ENCODE measurements around the gene ABLIM1.

Gene ABLIM1

DNA sequence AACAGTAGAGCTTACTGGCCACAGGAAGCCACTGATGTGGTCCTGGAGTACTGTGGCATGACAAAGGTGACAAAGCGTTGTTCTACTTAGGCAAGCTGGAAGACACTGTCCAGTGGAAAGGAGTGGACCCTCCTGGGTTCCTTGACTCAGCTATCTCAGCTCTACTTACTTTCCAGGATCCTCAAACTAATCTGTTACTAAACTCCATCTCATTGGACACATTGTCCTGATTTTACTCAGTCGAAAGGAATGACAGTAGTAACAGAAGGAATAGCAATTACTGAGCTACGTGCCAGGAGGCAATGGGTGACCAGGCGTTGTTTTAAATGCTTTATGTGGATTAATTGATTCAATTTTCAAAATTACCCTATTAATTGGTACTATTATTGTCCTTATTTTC is 41.6 kb downstream of the ABLIM1 start:
- no peak for DNase-seq

DNA sequence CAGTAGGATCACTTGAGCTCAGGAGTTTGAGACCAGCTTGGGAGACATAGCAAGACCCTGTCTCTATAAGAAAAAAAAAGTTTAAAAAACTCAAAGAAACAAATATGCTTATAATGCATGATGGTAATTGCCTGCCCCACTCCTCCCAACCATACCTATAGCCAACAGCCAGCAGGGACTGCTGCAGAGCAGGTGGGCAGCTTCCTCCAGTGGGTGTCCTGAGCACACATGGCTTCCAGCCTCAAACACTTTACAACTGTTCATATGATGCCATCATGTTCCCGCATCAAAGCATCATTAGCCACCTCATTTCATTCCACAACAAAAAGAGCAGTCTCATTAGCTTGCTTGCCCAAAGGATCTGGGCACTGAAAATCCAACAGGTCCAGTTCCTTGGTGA is 42.0 kb downstream of the ABLIM1 start:
- no peak for DNase-seq

DNA sequence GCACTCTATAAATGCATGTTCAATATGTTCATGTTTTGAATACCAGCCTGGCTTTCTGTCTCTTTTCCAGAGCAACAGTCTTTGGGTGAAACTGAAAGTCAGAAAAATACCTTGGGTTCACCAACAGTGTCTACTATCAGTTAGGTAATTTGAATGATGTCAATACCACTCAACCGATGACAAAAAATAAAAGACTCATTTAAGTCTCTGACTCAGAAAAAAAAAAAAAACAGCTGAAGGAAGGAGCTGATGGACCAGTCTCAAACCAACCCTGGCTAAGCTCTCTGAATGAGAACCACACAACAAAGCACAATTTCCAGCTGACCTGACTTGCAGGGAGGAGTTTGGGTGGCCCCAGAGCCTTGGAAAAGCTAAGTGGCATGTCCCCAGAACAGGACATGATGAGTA is 42.5 kb downstream of the ABLIM1 start:
- no peak for DNase-seq

DNA sequence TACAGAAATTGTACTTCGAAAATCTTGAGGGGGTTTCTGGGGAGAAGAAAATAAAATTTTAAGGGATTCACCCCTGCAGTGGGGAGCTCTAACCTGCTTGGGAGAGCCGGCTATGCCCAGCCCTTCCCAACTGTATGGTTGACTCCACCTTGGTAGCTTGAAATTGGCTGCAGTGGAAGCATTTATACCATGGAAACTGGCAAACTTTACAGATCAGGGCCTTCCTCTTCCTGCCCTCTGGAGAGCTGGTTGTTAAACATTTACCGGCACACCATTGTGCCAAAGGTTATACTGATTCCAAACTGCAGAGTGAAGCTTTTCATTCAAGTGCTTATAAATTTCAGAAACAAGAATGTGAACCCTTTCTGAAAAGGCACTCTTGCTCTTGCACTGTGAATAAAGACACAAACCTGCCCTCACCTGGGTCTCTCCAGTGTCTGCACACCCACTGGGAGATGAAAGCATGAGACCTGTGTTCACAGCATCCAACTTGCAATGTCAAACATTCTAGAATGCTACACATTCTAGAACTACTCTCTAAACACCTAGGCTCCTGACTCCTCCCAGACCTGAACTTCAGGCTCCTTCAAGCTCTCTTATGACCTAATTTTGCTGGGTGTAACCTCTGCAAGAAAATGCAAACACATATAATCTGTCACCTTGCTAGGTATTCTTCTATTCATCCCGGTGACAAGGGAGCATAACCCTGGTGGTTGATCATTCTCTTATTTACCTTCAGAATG is 44.7 kb downstream of the ABLIM1 start:
- DNase-seq = no peak

DNA sequence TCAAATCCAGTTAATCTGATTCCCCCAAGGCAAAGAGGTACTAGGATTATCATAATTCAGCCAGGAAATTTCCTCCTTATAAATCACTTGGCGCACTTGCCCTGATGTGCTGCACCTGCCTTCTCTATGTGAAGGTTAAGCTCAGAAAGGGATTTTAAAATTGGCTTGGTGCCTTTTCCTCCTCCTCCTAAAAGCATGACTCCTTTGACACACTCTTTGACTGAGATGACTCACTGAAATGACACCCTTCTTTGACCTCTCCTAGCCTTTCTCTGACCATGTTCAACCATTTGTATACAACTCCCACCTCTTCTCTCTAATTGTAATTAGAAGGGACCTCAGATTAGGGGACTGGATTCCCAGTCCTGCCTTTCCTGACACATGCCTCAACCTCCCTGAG is 46.5 kb downstream of the ABLIM1 start:
- no peak for DNase-seq

DNA sequence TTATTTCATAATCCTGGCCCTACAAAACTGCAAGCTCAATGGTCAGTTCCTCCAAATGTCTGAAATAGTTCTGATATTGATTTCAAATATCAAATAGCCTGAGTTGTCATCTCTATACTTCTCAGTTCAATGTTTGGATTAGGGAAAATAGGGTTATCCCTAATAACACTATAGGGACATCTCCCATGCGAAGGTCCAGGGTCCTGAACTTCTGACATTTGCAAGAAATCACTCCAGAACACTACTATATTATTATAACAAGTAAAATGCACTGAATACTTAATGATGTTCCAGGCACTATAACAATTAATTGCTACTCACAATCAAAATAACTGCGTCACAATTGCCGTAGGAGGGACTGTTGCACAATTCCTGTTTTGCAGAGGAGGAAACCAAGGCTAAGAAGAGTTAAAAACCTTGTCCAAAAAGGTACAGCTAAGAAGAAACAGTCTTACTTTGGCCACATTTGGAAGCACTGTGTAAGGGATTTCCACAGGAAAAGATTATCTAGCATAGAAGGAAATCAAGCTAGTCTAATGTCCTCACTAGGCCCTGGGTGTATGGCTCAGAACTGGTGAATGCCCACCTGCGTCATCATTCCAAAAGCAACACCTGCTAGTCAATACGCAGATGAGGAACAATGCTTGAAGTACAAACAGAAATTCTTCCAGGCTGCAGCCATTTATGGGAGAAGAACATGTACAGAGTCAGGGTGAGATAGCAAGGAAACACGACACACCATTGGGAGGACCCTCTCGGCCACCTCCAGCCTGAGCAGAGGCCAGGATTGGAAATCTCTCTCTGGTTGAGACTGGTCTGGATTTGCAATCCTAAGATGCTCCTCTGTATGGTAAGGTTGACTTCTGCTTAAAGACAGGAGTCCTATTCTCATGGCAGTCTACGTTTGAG is 48.3 kb downstream of the ABLIM1 start:
- DNase-seq = no peak

DNA sequence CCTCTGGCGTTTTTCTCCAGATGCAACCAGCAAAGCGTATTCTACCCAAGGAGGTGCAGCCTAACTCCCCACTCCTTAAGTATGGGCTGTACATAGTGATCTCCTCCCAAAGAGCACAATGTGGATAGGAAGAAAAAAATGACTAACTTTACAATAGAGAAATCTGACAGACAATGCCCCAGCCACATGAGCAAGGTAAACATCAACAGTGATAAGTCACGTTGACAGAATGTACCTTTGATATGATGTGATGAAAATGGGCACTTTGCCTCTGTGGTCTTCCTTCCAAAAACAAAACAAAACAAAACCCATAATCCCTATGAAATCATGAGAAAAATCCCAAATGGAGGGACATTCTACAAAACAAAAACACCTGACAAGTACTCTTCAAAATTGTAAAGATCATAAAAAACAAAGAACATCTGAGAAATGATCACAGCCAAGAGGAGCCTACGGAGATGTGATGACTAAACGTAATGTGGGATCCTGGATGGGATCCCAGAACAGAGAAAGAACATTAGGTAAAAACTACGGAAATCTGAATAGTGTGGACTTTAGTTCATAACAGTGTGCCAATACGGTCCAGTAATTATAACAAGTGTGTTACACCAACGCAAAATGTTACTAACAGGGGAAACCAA is 50.6 kb downstream of the ABLIM1 start:
- DNase-seq = peak; percentile 41

DNA sequence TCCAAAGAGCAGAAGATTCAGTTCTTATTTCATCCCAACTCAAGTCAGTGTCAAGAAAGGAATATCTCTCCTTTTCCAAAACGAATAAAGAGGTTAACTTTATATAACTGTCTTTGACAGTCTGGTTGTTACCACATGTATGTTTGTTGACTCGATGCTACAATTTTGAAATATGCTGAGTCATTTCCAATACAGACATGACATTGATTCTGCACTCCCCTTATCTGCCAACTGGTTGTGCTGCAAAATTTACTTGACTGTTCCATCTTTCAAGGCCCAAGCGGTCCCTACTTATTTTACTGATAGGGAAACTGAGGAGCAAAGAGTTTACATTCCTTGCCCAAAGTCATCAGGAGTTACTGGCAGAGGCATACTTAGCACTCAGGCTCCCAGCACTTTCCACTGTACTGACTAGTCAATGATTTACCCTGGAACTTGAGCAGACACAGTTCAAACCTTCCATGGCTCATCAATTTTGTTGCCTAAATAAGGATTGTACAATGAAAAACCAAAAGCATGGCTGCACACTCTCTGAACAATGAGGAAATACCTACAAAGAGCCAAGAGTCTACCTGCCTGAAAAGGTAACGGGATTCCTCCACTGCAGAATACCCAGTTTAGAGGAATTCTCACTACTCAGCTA is 52.8 kb downstream of the ABLIM1 start:
- DNase-seq = no peak

DNA sequence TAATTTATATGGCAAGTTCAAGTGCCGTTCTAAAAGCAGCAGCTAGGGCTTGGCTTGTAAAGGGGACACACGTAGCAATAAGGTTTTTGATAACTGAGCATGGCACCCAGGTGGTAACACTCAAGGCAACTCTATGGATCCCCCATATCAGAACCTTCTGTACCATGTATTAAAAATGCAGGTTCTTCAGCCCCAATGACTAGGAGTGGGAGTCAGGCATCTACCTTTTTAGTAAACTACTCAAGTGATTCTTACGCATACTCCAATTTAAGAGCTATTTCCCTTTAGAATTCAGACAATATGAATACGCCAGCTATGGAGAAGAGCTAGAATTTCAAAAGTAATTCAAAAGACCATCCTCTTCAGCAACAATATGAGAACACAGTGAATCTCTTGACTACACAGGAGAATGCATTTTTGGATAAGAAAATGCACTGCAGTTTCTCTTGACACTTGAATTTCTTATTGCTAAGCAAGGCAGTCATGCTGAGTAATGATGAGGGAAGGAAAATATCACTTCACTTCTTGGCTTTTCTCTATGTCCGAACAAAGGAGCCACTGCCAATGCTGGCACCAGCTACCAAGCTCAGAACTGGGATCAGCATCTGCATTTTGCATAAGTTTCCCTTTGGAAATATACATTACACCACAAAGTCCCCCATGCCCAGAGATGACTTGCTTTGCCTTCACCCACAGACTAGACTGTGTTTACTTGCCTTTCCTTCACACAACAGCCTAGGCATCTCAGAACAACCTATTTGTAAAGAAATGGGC is 53.5 kb downstream of the ABLIM1 start:
- DNase-seq = no peak

DNA sequence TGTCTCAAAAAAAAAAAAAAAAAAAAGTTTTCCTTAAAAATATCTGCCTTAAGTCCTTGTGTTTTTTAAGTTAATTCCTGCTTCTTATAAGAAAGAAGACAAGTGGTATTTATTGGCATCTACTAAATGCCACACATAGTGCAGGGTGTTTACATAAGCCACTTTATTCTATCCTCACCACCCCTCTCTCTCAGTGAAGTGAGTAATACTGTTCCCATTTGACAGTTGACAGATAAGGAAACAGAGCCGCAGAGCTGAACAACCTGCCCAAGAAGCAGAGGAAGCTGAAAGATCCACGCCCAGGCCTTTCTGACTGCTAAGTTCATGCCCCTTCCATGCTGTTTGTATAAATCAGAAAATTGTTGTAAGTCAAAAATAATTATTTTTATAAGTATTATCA is 54.1 kb downstream of the ABLIM1 start:
- no peak for DNase-seq

DNA sequence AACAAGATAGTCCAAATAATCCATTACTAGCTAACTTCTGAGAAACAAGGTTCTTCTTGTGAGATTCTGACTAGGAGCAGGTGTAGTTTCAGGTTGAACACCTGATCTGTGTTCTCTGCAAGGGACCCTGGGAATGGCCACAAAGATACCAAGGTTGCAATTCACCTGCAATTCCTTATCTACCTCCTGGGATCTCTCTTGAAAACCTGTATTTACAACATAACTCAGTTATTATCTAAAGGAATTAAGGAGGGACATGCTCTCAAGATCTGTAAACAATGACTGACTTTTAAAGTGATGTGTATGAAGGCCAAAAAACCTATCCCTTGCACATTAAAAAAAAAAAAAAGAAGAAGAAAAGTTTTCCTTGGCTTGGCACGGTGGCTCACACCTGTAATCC is 54.8 kb downstream of the ABLIM1 start:
- no peak for DNase-seq

DNA sequence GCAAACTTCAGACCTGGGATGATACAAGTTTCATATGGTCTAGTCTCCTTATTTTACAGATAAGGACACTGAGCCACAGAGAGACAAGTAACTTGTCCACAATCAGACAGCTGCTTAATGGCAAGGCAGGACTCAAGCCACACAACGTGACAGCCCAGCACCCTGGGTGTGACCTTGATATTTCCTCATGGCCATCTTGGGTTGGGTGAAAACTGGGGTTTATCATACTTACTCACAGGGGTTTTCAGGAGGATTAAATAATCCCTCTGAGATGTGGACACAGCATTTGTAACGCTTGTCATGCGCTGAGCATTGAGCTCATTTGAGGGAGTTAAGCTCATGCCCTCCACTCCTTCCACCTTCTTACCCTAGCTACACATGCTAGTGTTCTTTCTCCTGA is 58.0 kb downstream of the ABLIM1 start:
- DNase-seq = no peak

DNA sequence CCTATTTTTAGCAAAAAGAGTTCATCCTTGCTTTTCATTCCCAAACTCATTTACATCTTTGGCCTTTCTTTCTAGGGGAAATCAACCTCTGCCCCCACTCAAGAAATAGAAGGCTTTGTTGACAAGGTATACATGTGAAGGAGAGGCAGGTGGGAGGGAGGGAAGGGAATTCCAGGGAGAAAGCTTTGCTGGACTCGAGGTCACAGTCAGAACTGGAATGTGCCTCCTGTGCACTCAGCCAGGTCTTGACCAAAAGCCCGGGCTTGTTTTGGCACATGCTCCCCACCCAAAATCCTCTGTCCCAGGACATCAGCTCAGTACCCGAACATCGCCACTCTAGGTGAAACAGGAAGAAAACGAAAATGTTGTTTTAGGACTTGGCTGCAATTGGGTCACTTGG is 61.3 kb downstream of the ABLIM1 start:
- DNase-seq = no peak

DNA sequence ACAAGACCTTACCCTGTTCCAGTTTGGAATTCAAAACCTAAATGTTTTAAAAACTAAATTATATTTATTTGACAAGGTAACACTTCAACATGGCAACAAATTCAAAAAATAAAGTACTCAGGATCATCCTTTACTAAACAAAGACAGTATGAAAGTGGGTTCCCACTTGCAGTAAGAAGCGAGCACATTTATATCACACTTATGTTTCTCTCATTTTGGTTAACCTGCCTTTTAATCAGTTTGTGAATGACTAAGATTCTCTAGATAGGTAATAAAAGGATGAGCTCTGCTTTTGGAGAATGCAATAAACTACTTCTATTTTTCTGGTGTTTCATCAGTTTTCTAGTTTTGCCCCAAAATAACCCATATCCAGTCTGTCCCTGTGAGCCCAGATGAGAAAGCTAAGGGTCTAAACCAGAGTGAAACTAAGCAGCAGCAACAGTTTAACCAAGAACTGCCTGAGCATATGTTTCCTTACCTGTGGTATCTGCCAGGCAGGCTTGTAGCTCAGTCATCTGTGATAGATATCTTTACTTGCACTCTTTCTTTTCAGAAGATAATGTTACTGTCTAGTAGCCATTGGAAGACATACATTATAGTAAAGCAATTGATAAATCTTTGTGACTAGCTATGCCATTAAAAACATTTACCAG is 64.1 kb downstream of the ABLIM1 start:
- DNase-seq = no peak

DNA sequence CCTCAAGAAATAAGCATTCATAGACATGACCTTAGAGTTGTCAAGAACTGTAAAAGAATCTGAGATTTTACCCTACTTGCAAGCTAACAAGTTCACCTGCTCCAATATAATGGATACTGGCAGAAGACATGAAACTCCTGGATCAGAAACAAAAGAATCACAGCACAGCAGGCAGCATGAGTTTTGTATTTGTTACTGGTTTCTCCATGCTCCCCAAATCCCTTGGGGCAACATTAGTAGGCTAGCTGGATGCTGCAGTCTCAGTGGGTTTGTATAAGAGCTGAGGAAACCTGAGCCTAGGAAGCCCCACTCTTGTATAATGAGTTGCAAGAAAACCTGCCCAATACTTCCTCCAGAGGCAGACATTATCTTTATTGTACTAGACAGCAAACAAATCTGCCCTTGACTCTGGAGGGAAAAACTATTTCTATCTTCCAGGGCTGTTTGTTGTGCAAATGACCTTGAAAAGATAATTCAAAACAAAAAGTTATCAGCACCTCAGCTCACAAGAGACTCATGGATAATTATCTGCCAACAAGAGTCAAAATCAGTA is 64.8 kb downstream of the ABLIM1 start:
- DNase-seq = no peak

DNA sequence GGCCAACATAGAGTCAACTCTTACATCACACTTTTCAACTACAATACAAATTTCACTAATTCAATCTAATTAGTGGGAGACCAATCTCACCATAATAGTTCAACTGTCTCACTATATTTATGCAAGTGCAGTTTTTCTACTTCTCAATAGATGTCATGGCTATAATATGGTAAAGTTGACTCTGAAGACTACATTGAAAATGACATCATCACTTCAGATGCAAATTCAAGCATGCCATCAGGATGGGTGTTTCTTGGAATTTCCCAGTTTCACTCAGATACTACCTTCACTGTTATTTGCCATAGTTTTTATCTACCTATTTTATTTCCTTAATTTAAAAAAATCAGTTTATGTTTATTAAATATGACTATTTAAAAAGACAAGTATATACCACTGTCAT is 67.1 kb downstream of the ABLIM1 start:
- DNase-seq = no peak

DNA sequence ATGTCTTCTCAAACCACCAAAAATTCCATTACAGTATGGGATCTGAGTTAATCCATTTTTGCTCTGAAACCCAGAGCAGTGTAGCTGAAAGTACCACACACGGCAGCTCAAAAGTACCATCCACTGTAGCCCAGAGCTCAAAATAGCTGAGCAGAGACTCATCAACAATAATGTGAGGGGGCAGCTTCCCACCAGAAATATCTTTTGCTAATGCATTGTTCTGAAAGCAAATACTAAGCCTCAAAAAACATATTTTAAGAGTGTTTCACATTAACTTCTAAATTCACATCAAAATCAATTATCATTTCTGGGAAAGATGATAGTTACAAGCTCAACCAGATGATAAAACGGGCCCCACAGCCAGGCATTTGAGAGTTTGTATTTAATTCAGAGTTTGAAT is 73.7 kb downstream of the ABLIM1 start:
- peak; percentile 74 for DNase-seq

DNA sequence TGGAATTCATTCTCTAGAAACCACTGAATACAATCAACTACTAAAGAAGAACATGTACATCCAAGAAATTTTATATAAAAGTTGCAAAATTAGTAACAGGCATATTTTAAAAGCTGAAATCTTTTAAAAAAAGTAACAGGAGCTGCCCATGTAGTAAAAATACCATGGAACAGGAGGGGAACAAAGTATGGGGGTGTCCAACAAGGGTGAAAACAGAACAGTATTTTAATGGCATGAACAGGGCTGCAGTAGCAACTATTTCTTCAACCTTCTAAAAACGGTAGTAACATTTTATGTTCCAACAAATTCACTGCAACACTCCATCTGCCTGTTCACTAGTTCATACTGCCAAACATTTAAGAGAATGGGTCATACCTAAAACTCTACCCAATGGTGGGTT is 77.0 kb downstream of the ABLIM1 start:
- DNase-seq = no peak

DNA sequence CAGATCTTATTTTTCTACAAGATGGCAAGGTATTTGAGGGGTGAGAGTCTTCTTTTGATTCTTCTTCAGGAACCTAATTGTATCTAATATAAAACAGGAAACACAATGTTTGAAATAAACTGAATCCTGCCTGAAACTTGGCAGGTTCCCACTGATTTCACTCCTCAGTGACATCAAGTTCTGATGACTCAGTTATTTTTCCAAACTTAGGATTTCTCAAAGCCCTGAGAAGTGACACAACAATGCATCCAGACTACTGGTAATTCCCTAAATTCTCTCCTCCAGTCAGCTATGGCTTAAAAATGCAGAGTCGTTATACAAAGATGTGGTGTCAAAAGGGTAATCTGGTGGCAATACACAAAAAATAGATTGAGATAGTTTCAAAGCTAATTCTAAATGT is 80.9 kb downstream of the ABLIM1 start:
- peak; percentile 82 for DNase-seq

DNA sequence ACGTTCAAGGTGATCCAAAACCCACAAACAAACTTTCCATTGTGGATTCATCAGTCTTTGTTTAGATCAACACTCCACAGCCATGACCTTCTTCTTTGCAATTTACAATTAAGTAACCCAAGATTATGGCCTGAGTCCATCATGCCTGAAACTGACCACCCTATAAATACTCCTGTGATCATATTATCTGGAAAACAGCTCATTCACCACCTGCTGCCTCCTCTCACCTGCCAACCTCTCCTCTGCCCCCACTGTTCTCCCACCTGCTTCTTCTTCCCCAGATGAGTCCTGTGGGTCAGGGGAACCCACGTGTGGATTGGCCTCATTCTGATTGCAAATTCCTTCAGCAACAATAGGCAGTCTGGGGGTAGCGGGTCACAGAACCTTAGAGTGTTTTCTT is 81.4 kb downstream of the ABLIM1 start:
- no peak for DNase-seq

DNA sequence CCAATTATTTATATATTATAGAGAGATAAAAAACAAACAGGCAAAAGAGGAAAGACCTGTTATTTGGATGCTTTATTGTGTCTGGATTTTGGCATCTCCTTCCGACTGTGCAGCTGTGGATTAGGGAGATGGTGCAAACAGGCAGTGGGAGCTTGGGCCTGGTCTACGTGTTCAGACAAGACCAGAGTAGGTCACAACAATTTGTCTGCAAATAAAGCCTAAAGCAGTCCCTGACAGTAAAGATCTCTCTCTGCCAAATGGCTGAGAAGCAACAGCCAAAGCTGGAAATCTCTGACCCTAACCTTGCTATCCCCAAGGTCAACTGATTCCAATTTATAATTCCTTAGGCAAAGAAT is 82.0 kb downstream of the ABLIM1 start:
- DNase-seq = no peak
